Activated CD8-positive, alpha-beta T cell treated with anti-CD3 and anti-CD28 coated beads for 36 hours (primary cell): ENCODE measurements around the gene ZNRF3. TPM values are rescaled to one million over a fixed set of nuclear protein-coding genes. Genes with fewer than 3 reads are reported as not detected.

Experiments
- ATAC-seq: fragments of 200-7000 bp; cut with Tn5 transposase; one replicate; pipeline ENCODE4 v1.10.0; 2021; ENCODE audit warnings: mild to moderate bottlenecking, moderate library complexity
- CTCF ChIA-PET: fragments of 350-600 bp; sonication (Branson Sonifier 250); formaldehyde crosslinking; loops from one replicate; lab custom pipeline; 2021; ENCODE audit warnings: antibody characterized with exemption; lab: Charles Lee
- POLR2A ChIA-PET: fragments of 350-600 bp; sonication (Branson Sonifier 250); formaldehyde crosslinking; loops from one replicate; lab custom pipeline; 2021; ENCODE audit warnings: antibody characterized with exemption; lab: Charles Lee
- DNase-seq: peaks from one replicate; pipeline ENCODE4 v3.0.0-alpha.2; 2020
- H3K27ac Mint-ChIP-seq: one replicate; pipeline ENCODE4 v1.8.0; 2021; ENCODE audit warnings: mild to moderate bottlenecking, mixed read lengths
- H3K27me3 Mint-ChIP-seq: one replicate; pipeline ENCODE4 v1.8.0; 2021; ENCODE audit warnings: mixed read lengths
- H3K36me3 Mint-ChIP-seq: one replicate; pipeline ENCODE4 v1.8.0; 2021; ENCODE audit warnings: low read depth, mixed read lengths
- H3K4me1 Mint-ChIP-seq: one replicate; pipeline ENCODE4 v1.8.0; 2021; ENCODE audit warnings: low read depth, mixed read lengths
- H3K4me3 Mint-ChIP-seq: one replicate; pipeline ENCODE4 v1.8.0; 2021; ENCODE audit warnings: mild to moderate bottlenecking, moderate library complexity, mixed read lengths
- H3K9me3 Mint-ChIP-seq: one replicate; pipeline ENCODE4 v1.8.0; 2021; ENCODE audit warnings: mixed read lengths
- intact Hi-C: fragments of 100-400 bp; cut with micrococcal nuclease; formaldehyde crosslinking; loops from one replicate; pipeline ENCODE4 v1.10.0; 2022
- total RNA-seq, 2 experiments: library from RNA; stranded (reverse); gene quantifications; one replicate each; pipeline ENCODE4 v1.2.3, GENCODE V29; 2021
- TF ChIP-seq, protein P1 (sequence below): fragments of 200-600 bp; IDR thresholded peaks from one replicate; pipeline ENCODE4 v1.8.0; 2022; ENCODE audit warnings: antibody characterized with exemption, mild to moderate bottlenecking

ZNRF3 gene
- total RNA-seq, 2 experiments from 2014 or later, result 2.0 to 2.5 TPM

GRCh38 chr22:28873183-28873963 lies 10.0 kb upstream of the ZNRF3 start:
- ATAC-seq (no peak), DNase-seq (no peak)
- no peaks in the 10 kb centered on the region for H3K27me3 Mint-ChIP-seq
- ChIA-PET CTCF (interaction anchor here (1.1 to 1.6 kb wide), 3 partner anchors 17 to 167 kb away, joined by 3 to 7 read pairs (median 5); no protein-coding TSS in a partner anchor), POLR2A (no interaction called here)
- no peak overlapping the region for H3K4me3 Mint-ChIP-seq
- intact Hi-C loops, result no loop called here
- H3K36me3 Mint-ChIP-seq, result no peaks in the 10 kb centered on the region
- no peak overlapping the region for H3K27ac Mint-ChIP-seq
- TF ChIP-seq, protein P1, sequence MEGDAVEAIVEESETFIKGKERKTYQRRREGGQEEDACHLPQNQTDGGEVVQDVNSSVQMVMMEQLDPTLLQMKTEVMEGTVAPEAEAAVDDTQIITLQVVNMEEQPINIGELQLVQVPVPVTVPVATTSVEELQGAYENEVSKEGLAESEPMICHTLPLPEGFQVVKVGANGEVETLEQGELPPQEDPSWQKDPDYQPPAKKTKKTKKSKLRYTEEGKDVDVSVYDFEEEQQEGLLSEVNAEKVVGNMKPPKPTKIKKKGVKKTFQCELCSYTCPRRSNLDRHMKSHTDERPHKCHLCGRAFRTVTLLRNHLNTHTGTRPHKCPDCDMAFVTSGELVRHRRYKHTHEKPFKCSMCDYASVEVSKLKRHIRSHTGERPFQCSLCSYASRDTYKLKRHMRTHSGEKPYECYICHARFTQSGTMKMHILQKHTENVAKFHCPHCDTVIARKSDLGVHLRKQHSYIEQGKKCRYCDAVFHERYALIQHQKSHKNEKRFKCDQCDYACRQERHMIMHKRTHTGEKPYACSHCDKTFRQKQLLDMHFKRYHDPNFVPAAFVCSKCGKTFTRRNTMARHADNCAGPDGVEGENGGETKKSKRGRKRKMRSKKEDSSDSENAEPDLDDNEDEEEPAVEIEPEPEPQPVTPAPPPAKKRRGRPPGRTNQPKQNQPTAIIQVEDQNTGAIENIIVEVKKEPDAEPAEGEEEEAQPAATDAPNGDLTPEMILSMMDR, result no peak
- no peaks in the 10 kb centered on the region for H3K9me3 Mint-ChIP-seq
- peaks cover 7% of the 10 kb centered on the region for H3K4me1 Mint-ChIP-seq

DNA sequence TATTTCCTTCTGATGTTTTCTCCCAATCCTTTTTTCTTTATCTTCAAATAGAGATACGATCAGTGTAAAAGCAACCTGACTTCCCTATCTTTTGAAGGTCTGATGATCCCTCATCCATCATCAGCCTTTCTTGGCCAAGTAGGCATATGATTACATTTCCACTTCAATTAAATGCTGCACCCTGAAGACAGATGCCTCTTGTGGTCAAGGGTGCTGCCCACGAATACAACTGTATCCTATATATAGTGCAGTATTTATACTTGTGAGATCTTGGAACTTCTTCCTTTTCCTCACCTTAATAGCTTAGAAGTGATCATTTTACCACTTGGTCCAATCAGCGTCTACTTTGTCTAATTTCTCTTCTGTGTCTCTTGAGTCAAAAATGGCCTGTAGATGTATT lies 9.3 kb upstream of the ZNRF3 start:
- Mint-ChIP-seq H3K36me3 (no peaks in the 10 kb centered on the region), H3K27ac (no peak overlapping the region), H3K4me3 (no peak overlapping the region), H3K9me3 (no peaks in the 10 kb centered on the region), H3K4me1 (peaks cover 7% of the 10 kb centered on the region), H3K27me3 (no peaks in the 10 kb centered on the region)
- TF ChIP-seq, protein P1, result no peak
- POLR2A ChIA-PET, result no interaction called here
- no peak for ATAC-seq
- CTCF ChIA-PET, result interaction anchor here (1.1 to 1.6 kb wide), 3 partner anchors 18 to 166 kb away, joined by 3 to 7 read pairs (median 5); no protein-coding TSS in a partner anchor
- intact Hi-C loops, result no loop called here
- DNase-seq, result no peak

DNA sequence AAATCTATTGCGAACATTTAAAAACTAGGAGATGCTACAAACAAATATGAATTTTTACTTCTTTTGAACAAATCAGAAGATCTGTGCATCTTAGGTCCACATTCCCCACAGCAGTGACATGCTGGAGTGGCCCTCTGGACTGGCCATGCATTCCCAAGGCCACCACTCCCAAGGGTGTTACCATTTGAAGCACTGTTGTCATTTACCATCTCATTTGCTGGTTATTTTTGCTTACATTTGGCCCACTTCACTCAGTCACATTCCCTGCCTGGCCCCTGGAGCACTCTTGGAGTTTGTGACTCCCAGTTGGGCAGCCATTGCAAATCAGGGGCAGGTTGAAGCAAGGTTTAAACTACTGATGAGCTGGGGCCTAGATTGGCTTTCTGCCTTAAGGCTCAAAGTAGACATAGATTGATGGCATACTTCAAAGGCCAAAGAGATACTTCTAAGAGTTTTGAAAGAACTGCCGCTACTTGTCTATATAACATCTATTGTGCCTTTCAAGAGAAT lies 8.5 kb upstream of the ZNRF3 start:
- Mint-ChIP-seq H3K4me3 (no peak overlapping the region), H3K36me3 (no peaks in the 10 kb centered on the region), H3K27me3 (no peaks in the 10 kb centered on the region), H3K27ac (no peak overlapping the region), H3K9me3 (no peaks in the 10 kb centered on the region), H3K4me1 (peaks cover 8% of the 10 kb centered on the region)
- no peak for DNase-seq
- TF ChIP-seq, protein P1, result no peak
- intact Hi-C loops, result no loop called here
- ChIA-PET POLR2A (no interaction called here), CTCF (interaction anchor here (1.4 to 1.6 kb wide), 2 partner anchors 20 to 166 kb away, joined by 3 to 5 read pairs; no protein-coding TSS in a partner anchor)
- no peak for ATAC-seq

DNA sequence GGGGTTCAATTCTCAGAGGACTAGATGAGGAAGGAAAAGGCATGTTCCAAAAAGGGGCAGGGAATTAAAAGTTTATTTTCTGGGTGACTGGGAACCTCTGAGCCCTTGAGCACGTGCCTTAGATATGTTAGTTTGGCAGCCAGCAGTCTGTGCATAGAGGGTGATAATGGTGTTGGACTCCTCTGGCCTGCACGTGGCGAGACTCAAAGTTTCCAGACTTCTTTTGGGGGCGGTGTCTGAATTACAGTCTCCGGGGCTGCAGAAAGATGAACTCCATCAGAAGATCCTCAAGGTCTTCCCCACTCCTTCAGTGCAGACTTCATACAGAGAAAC lies 861 bp upstream of the ZNRF3 start:
- TF ChIP-seq, protein P1, result no peak
- H3K27ac Mint-ChIP-seq, result peak overlapping the region; percentile 80
- H3K36me3 Mint-ChIP-seq, result no peaks in the 10 kb centered on the region
- H3K27me3 Mint-ChIP-seq, result peaks cover 26% of the 10 kb centered on the region
- CTCF ChIA-PET, result interaction anchor here (0.9 to 2.2 kb wide), 2 partner anchors 27 to 159 kb away, joined by 3 to 8 read pairs; no protein-coding TSS in a partner anchor
- DNase-seq (peak; percentile 58), ATAC-seq (no peak)
- POLR2A ChIA-PET, result interaction anchor here (0.5 to 2.1 kb wide), 3 partner anchors 26 to 255 kb away, joined by 3 to 11 read pairs (median 3); no protein-coding TSS in a partner anchor
- peak overlapping the region; percentile 75 for H3K4me3 Mint-ChIP-seq
- intact Hi-C loops, result no loop called here
- H3K9me3 Mint-ChIP-seq, result no peaks in the 10 kb centered on the region
- peaks cover 19% of the 10 kb centered on the region for H3K4me1 Mint-ChIP-seq

DNA sequence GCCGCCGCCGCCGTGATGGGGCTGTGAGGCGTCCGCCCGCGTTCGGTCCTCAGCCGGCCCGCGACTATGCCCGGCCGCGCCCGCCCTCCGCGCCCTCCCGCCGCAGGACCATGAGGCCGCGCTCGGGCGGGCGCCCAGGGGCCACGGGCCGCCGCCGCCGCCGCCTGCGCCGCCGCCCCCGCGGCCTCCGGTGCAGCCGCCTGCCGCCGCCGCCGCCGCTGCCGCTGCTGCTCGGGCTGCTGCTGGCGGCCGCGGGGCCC lies 215 bp downstream of the ZNRF3 start:
- ATAC-seq, result no peak
- intact Hi-C loops, result no loop called here
- Mint-ChIP-seq H3K4me3 (no peak overlapping the region), H3K36me3 (no peaks in the 10 kb centered on the region), H3K27me3 (peaks cover 36% of the 10 kb centered on the region), H3K9me3 (no peaks in the 10 kb centered on the region), H3K4me1 (peaks cover 19% of the 10 kb centered on the region), H3K27ac (no peak overlapping the region)
- ChIA-PET POLR2A (interaction anchor here (0.5 to 2.1 kb wide), 2 partner anchors 24 to 886 kb away, joined by 3 to 11 read pairs; no protein-coding TSS in a partner anchor), CTCF (interaction anchor here (2.2 kb wide), 1 partner anchor 28 kb away, joined by 8 read pairs; no protein-coding TSS in a partner anchor)
- TF ChIP-seq, protein P1, result no peak
- DNase-seq, result no peak
